ENCODE data around the gene HVCN1.
A peak's percentile ranks its signal among the peaks of the same experiment; 100 is the strongest.

Gene HVCN1

GRCh38 chr12:110679201-110679600 lies 9.7 kb downstream of the HVCN1 start:
- DNase-seq (ENCODE audit: insufficient read length): no peak
- TF ChIP-seq TAF1 (IDR thresholded peaks at IDR 0.05; ENCODE audit: borderline replicate concordance, low read depth, low read length) (no peak), POLR2AphosphoS5 (IDR thresholded peaks at IDR 0.05; ENCODE audit: low read depth, low read length) (no peak), POLR2A (IDR thresholded peaks at IDR 0.05; ENCODE audit: low read depth, low read length) (no peak)
- peak; percentile 24 for FAIRE-seq

GRCh38 chr12:110677982-110678381 lies 10.9 kb downstream of the HVCN1 start:
- peak; percentile 76 for FAIRE-seq
- TF ChIP-seq TAF1 (IDR thresholded peaks at IDR 0.05; ENCODE audit: borderline replicate concordance, low read depth, low read length): no peak
- no peak for TF ChIP-seq POLR2AphosphoS5 (IDR thresholded peaks at IDR 0.05; ENCODE audit: low read depth, low read length)
- no peak for TF ChIP-seq POLR2A (IDR thresholded peaks at IDR 0.05; ENCODE audit: low read depth, low read length)
- DNase-seq (ENCODE audit: insufficient read length): no peak

GRCh38 chr12:110677206-110677911 lies 11.6 kb downstream of the HVCN1 start:
- no peak for TF ChIP-seq TAF1 (IDR thresholded peaks at IDR 0.05; ENCODE audit: borderline replicate concordance, low read depth, low read length)
- TF ChIP-seq POLR2A (IDR thresholded peaks at IDR 0.05; ENCODE audit: low read depth, low read length): peak; percentile 44; the same call in 1 of the 2 replicates
- DNase-seq (ENCODE audit: insufficient read length) (no peak), FAIRE-seq (peak; percentile 98)

- FAIRE-seq (no peak), DNase-seq (ENCODE audit: insufficient read length) (no peak)
- TF ChIP-seq POLR2AphosphoS5 (IDR thresholded peaks at IDR 0.05; ENCODE audit: low read depth, low read length) (no peak), TAF1 (IDR thresholded peaks at IDR 0.05; ENCODE audit: borderline replicate concordance, low read depth, low read length) (no peak), POLR2A (IDR thresholded peaks at IDR 0.05; ENCODE audit: low read depth, low read length) (no peak)
These were observed 12.7 kb downstream of the HVCN1 start for GRCh38 chr12:110676171-110676570.

GRCh38 chr12:110670161-110670701 lies 18.7 kb downstream of the HVCN1 start:
- TF ChIP-seq POLR2A (IDR thresholded peaks at IDR 0.05; ENCODE audit: low read depth, low read length) (no peak; the same call in 1 of the 2 replicates), POLR2AphosphoS5 (IDR thresholded peaks at IDR 0.05; ENCODE audit: low read depth, low read length) (no peak), TAF1 (IDR thresholded peaks at IDR 0.05; ENCODE audit: borderline replicate concordance, low read depth, low read length) (no peak)
- DNase-seq (ENCODE audit: insufficient read length) (no peak), FAIRE-seq (peak; percentile 96)

GRCh38 chr12:110669193-110669502 lies 19.8 kb downstream of the HVCN1 start:
- no peak for DNase-seq (ENCODE audit: insufficient read length)
- no peak for FAIRE-seq
- TF ChIP-seq POLR2AphosphoS5 (IDR thresholded peaks at IDR 0.05; ENCODE audit: low read depth, low read length): no peak
- peak; percentile 56 for TF ChIP-seq POLR2A (IDR thresholded peaks at IDR 0.05; ENCODE audit: low read depth, low read length)
- no peak for TF ChIP-seq TAF1 (IDR thresholded peaks at IDR 0.05; ENCODE audit: borderline replicate concordance, low read depth, low read length)

GRCh38 chr12:110668480-110669192 lies 20.3 kb downstream of the HVCN1 start:
- DNase-seq (ENCODE audit: insufficient read length): no peak
- TF ChIP-seq TAF1 (IDR thresholded peaks at IDR 0.05; ENCODE audit: borderline replicate concordance, low read depth, low read length) (no peak), POLR2A (IDR thresholded peaks at IDR 0.05; ENCODE audit: low read depth, low read length) (peak; percentile 49; the same call in 1 of the 2 replicates)
- peak; percentile 91 for FAIRE-seq

- no peak for DNase-seq (ENCODE audit: insufficient read length)
- FAIRE-seq: peak; percentile 84
- no peak for TF ChIP-seq POLR2AphosphoS5 (IDR thresholded peaks at IDR 0.05; ENCODE audit: low read depth, low read length)
- TF ChIP-seq POLR2A (IDR thresholded peaks at IDR 0.05; ENCODE audit: low read depth, low read length): no peak
- no peak for TF ChIP-seq TAF1 (IDR thresholded peaks at IDR 0.05; ENCODE audit: borderline replicate concordance, low read depth, low read length)
These were observed 21.2 kb downstream of the HVCN1 start for GRCh38 chr12:110667671-110668070.

- FAIRE-seq: peak; percentile 21
- DNase-seq (ENCODE audit: insufficient read length): no peak
- TF ChIP-seq TAF1 (IDR thresholded peaks at IDR 0.05; ENCODE audit: borderline replicate concordance, low read depth, low read length) (no peak), POLR2A (IDR thresholded peaks at IDR 0.05; ENCODE audit: low read depth, low read length) (no peak), POLR2AphosphoS5 (IDR thresholded peaks at IDR 0.05; ENCODE audit: low read depth, low read length) (no peak; the same call in 1 of the 2 replicates)
These were observed 22.0 kb downstream of the HVCN1 start for GRCh38 chr12:110666892-110667291.

- TF ChIP-seq POLR2AphosphoS5 (IDR thresholded peaks at IDR 0.05; ENCODE audit: low read depth, low read length) (peak; percentile 39; the same call in 1 of the 2 replicates), POLR2A (IDR thresholded peaks at IDR 0.05; ENCODE audit: low read depth, low read length) (peak; percentile 73), TAF1 (IDR thresholded peaks at IDR 0.05; ENCODE audit: borderline replicate concordance, low read depth, low read length) (no peak; the same call in 1 of the 2 replicates)
- peak; percentile 98 for FAIRE-seq
- DNase-seq (ENCODE audit: insufficient read length): peak; percentile 75
These were observed 27.5 kb downstream of the HVCN1 start for GRCh38 chr12:110661337-110661972.

GRCh38 chr12:110658878-110659277 lies 30.0 kb downstream of the HVCN1 start:
- no peak for DNase-seq (ENCODE audit: insufficient read length)
- no peak for FAIRE-seq

More at GRCh38 chr12:110658878-110659277, 30.0 kb downstream of the HVCN1 start:
- no peak for TF ChIP-seq POLR2A (IDR thresholded peaks at IDR 0.05; ENCODE audit: low read depth, low read length)
- no peak for TF ChIP-seq TAF1 (IDR thresholded peaks at IDR 0.05; ENCODE audit: borderline replicate concordance, low read depth, low read length)
- TF ChIP-seq POLR2AphosphoS5 (IDR thresholded peaks at IDR 0.05; ENCODE audit: low read depth, low read length): no peak

Data from GM12892 (cell line).